ENCODE data around the gene COX8C.
"Not testable (repeated sequence)": the region's sequence is repeated elsewhere in the genome, so short reads cannot be mapped to it uniquely, and the experiment has no call there.

The COX8C gene

GRCh38 chr14:93337884-93338283 is 9.1 kb upstream of the COX8C start:
- no peak for DNase-seq (ENCODE audit: low read depth)
- TF ChIP-seq, protein P1, sequence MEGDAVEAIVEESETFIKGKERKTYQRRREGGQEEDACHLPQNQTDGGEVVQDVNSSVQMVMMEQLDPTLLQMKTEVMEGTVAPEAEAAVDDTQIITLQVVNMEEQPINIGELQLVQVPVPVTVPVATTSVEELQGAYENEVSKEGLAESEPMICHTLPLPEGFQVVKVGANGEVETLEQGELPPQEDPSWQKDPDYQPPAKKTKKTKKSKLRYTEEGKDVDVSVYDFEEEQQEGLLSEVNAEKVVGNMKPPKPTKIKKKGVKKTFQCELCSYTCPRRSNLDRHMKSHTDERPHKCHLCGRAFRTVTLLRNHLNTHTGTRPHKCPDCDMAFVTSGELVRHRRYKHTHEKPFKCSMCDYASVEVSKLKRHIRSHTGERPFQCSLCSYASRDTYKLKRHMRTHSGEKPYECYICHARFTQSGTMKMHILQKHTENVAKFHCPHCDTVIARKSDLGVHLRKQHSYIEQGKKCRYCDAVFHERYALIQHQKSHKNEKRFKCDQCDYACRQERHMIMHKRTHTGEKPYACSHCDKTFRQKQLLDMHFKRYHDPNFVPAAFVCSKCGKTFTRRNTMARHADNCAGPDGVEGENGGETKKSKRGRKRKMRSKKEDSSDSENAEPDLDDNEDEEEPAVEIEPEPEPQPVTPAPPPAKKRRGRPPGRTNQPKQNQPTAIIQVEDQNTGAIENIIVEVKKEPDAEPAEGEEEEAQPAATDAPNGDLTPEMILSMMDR (conservative IDR thresholded peaks at IDR 0.05; ENCODE audit: low read depth, low read length): no peak

DNA sequence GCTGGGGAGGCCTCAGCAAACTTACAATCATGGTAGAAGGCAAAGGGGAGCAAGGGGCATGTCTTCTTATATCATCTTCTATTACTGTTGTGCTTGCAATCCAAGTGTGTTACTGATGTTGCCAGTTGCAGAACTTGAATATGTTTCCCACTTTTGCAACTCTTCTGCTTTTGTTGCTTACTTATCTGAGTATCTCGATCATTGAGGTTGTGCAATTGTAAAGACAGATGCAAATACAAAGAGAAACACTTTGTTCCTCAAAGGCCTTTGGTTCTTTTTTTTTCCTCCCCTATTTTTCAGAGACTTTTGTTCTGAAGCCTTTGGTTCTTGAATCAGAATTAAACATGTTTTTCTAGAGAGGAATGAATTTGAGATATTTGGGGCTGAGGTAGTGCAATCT is 3.7 kb upstream of the COX8C start:
- DNase-seq (ENCODE audit: low read depth): no peak
- TF ChIP-seq, protein P1 (conservative IDR thresholded peaks at IDR 0.05; ENCODE audit: low read depth, low read length): no peak
- H3K4me3 ChIP-seq (ENCODE audit: low read length): no peak overlapping the region

More at GRCh38 chr14:93337884-93338283, 9.1 kb upstream of the COX8C start:
- H3K4me3 ChIP-seq (ENCODE audit: low read length): no peak overlapping the region

DNA sequence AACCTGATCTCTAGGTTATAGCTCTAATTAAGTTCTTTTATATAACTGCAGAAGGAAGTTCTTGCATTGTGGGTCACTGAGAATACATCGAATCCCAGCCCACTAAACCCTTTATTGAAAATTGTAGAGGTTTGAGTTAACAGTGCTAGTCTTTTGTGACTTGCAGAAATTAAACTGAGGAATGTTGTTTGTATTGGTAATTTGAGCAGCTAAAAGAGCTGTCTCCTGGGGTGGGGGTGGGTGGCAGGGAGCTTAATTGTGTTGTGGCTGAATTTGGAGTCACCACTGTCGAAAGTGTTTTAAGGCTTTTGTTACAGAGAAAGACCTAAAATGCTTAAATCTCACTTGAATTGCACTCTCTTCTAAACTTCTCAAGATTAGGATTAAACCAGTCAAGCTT is 3.2 kb upstream of the COX8C start:
- TF ChIP-seq, protein P1 (conservative IDR thresholded peaks at IDR 0.05; ENCODE audit: low read depth, low read length): no peak
- DNase-seq (ENCODE audit: low read depth): no peak
- H3K4me3 ChIP-seq (ENCODE audit: low read length): no peak overlapping the region

- H3K4me3 ChIP-seq (ENCODE audit: low read length): no peak overlapping the region
- DNase-seq (ENCODE audit: low read depth): no peak
- TF ChIP-seq, protein P1 (conservative IDR thresholded peaks at IDR 0.05; ENCODE audit: low read depth, low read length): no peak
These were observed 868 bp downstream of the COX8C start for GRCh38 chr14:93347850-93348249.

DNA sequence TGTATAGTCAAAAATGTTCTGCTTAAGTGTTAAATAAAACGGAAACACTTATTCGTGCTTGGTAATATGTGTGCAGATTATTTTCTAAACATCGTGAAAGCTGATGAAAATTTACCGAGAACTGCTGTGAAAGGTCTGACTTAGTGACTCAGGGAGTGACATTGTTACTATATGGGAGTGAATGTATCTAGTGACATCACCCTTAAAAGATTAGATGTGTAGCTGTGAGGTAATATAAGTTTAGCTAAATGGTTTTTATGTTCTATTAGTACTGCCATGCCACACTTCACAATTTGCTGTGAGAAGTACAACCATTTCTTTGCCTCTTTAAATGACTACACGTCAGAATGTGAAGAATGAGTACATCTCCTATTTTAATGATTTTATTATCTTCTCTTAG is 1.3 kb downstream of the COX8C start:
- TF ChIP-seq, protein P1 (conservative IDR thresholded peaks at IDR 0.05; ENCODE audit: low read depth, low read length): no peak
- no peak overlapping the region for H3K4me3 ChIP-seq (ENCODE audit: low read length)
- DNase-seq (ENCODE audit: low read depth): no peak

GRCh38 chr14:93354873-93355272 is 7.9 kb downstream of the COX8C start:
- DNase-seq (ENCODE audit: low read depth); H3K4me3 ChIP-seq (ENCODE audit: low read length): not testable (repeated sequence)

DNA sequence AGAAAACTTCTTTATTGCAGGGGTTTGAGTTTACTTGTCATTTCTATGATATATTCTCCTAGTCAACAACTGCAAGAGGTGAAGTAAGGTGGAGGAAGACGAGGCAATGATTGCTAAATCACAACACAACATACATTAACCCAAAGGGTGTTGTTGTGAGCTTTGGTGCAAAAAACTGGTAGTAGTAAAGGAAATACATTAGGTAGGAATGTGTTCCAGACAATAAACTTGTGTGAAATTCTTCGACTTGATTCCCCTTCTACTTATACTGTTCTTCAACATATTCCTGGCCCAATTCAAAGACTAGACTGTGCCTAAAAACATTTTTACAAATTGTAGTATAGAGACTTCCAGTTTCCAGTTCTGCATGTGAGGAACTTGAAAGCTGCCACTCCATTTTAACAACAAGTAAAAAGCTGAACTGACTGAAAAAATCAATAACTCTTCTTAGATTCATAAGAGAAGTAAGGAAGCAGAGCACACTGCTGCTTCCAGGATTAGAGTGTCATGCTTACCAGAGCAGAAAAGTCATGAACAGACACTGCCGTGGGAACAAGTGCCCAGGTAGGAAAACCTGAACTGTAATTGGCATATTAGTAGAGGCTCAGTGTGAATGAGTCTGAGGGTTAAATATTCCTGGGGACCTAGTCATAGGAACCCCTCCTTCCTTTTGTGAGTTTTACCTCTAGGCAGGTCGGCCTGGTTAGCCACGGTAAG is 22.2 kb downstream of the COX8C start:
- no peak overlapping the region for H3K4me3 ChIP-seq (ENCODE audit: low read length)
- TF ChIP-seq, protein P1 (conservative IDR thresholded peaks at IDR 0.05; ENCODE audit: low read depth, low read length): no peak
- no peak for DNase-seq (ENCODE audit: low read depth)

Measured in retinal pigment epithelial cell (primary cell).